ENCODE results near the gene CPN2. TPM values are rescaled to one million over a fixed set of nuclear protein-coding genes. Genes with fewer than 3 reads are reported as not detected.

Gene CPN2
- total and polyA plus RNA-seq, 10 of the 15 experiments (the other 5 are each of a cell fraction or from before 2014, with no cell fraction given) = not detected

- no peak for TF ChIP-seq STAT1 (conservative IDR thresholded peaks at IDR 0.05)
- TF ChIP-seq CHD2 (IDR thresholded peaks at IDR 0.05; ENCODE audit: borderline replicate concordance, low read depth, low read length) = no peak
- no peak for TF ChIP-seq MTA2 (IDR thresholded peaks at IDR 0.05; ENCODE audit: low read depth)
- TF ChIP-seq SMAD1 (IDR thresholded peaks at IDR 0.05; ENCODE audit: low read depth, partially characterized antibody) = no peak
- TF ChIP-seq RFX5 (IDR thresholded peaks at IDR 0.05; ENCODE audit: low read depth, low read length) = no peak
- TF ChIP-seq, protein P1, sequence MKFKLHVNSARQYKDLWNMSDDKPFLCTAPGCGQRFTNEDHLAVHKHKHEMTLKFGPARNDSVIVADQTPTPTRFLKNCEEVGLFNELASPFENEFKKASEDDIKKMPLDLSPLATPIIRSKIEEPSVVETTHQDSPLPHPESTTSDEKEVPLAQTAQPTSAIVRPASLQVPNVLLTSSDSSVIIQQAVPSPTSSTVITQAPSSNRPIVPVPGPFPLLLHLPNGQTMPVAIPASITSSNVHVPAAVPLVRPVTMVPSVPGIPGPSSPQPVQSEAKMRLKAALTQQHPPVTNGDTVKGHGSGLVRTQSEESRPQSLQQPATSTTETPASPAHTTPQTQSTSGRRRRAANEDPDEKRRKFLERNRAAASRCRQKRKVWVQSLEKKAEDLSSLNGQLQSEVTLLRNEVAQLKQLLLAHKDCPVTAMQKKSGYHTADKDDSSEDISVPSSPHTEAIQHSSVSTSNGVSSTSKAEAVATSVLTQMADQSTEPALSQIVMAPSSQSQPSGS (IDR thresholded peaks at IDR 0.05; ENCODE audit: low read length) = no peak
- TF ChIP-seq, protein P2, sequence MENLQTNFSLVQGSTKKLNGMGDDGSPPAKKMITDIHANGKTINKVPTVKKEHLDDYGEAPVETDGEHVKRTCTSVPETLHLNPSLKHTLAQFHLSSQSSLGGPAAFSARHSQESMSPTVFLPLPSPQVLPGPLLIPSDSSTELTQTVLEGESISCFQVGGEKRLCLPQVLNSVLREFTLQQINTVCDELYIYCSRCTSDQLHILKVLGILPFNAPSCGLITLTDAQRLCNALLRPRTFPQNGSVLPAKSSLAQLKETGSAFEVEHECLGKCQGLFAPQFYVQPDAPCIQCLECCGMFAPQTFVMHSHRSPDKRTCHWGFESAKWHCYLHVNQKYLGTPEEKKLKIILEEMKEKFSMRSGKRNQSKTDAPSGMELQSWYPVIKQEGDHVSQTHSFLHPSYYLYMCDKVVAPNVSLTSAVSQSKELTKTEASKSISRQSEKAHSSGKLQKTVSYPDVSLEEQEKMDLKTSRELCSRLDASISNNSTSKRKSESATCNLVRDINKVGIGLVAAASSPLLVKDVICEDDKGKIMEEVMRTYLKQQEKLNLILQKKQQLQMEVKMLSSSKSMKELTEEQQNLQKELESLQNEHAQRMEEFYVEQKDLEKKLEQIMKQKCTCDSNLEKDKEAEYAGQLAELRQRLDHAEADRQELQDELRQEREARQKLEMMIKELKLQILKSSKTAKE (IDR thresholded peaks at IDR 0.05; ENCODE audit: low read depth, poor library complexity, severe bottlenecking) = no peak
- TF ChIP-seq, protein P3, sequence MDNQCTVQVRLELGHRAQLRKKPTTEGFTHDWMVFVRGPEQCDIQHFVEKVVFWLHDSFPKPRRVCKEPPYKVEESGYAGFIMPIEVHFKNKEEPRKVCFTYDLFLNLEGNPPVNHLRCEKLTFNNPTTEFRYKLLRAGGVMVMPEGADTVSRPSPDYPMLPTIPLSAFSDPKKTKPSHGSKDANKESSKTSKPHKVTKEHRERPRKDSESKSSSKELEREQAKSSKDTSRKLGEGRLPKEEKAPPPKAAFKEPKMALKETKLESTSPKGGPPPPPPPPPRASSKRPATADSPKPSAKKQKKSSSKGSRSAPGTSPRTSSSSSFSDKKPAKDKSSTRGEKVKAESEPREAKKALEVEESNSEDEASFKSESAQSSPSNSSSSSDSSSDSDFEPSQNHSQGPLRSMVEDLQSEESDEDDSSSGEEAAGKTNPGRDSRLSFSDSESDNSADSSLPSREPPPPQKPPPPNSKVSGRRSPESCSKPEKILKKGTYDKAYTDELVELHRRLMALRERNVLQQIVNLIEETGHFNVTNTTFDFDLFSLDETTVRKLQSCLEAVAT (IDR thresholded peaks at IDR 0.05) = no peak
- no peak for TF ChIP-seq ZNF207 (IDR thresholded peaks at IDR 0.05; ENCODE audit: borderline replicate concordance)
- TF ChIP-seq USF2 (IDR thresholded peaks at IDR 0.05; ENCODE audit: borderline replicate concordance, low read depth, low read length) = no peak
- TF ChIP-seq, protein P4, sequence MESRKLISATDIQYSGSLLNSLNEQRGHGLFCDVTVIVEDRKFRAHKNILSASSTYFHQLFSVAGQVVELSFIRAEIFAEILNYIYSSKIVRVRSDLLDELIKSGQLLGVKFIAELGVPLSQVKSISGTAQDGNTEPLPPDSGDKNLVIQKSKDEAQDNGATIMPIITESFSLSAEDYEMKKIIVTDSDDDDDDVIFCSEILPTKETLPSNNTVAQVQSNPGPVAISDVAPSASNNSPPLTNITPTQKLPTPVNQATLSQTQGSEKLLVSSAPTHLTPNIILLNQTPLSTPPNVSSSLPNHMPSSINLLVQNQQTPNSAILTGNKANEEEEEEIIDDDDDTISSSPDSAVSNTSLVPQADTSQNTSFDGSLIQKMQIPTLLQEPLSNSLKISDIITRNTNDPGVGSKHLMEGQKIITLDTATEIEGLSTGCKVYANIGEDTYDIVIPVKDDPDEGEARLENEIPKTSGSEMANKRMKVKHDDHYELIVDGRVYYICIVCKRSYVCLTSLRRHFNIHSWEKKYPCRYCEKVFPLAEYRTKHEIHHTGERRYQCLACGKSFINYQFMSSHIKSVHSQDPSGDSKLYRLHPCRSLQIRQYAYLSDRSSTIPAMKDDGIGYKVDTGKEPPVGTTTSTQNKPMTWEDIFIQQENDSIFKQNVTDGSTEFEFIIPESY (IDR thresholded peaks at IDR 0.05) = no peak
- no peak for TF ChIP-seq MTA3 (IDR thresholded peaks at IDR 0.05; ENCODE audit: borderline replicate concordance, low read length)
- TF ChIP-seq SREBF1 (IDR thresholded peaks at IDR 0.05; ENCODE audit: low read length) = no peak
- BruUV-seq (replicated peaks) = no TSS peak
- DNase-seq (ENCODE audit: low read depth, low spot score) (no peak), ATAC-seq (no peak), FAIRE-seq (no peak)
- H3K4me2 ChIP-seq (ENCODE audit: control insufficient read depth, insufficient read depth) = no peak overlapping the region
- H3K27ac ChIP-seq (ENCODE audit: control insufficient read depth, insufficient read depth) = no peak overlapping the region
- H3K36me3 ChIP-seq (ENCODE audit: control insufficient read depth in 2 of 2, insufficient read depth in 2 of 2, low read length in 1 of 2) = no peaks in the 10 kb centered on the region
- H3K79me2 ChIP-seq (ENCODE audit: control insufficient read depth, insufficient read depth, low read length) = no peaks in the 10 kb centered on the region
- in situ Hi-C loops (cut with MboI) = no loop called here
- ChIA-PET RAD21 (ENCODE audit: unreplicated experiment) (no interaction called here), CTCF (no interaction called here), SMC1A (ENCODE audit: uncharacterized antibody, unreplicated experiment) (interaction anchor here (0.6 kb wide), 1 partner anchor 10 kb away, joined by 3 read pairs; no protein-coding TSS in a partner anchor), POLR2A (no interaction called here)
- WGBS (ENCODE audit: insufficient coverage, insufficient replicate concordance, low lambda C conversion rate, missing lambda C conversion rate) = 66% methylated on average over 14 of the region's 14 CpGs
- no peak overlapping the region for H3K9ac ChIP-seq (ENCODE audit: control insufficient read depth, insufficient read depth, low read length)
- H3K4me3 ChIP-seq = no peak overlapping the region
- H3K4me1 ChIP-seq (ENCODE audit: control insufficient read depth, insufficient read depth, low read length) = no peaks in the 10 kb centered on the region
- no peaks in the 10 kb centered on the region for H4K20me1 ChIP-seq (ENCODE audit: control insufficient read depth, insufficient read depth)
- no peaks in the 10 kb centered on the region; a peak in 2 of 4 replicates for H3K27me3 ChIP-seq (replicated peaks in 1 of 2; ENCODE audit: control insufficient read depth in 2 of 2, insufficient read depth in 2 of 2, low read length in 1 of 2)
- intact Hi-C loops (cut with micrococcal nuclease; ENCODE audit: unreplicated experiment) = no loop called here
- no peak overlapping the region for H2AFZ ChIP-seq (ENCODE audit: control insufficient read depth, low read depth, low read length)
- no peaks in the 10 kb centered on the region for H3K9me3 ChIP-seq (replicated peaks; ENCODE audit: control insufficient read depth, insufficient read depth, low read length)
These were observed 32.3 kb upstream of the CPN2 start for GRCh38 chr3:194383276-194383940.
